ENCODE measurements around the gene MAML3.

MAML3 gene

DNA sequence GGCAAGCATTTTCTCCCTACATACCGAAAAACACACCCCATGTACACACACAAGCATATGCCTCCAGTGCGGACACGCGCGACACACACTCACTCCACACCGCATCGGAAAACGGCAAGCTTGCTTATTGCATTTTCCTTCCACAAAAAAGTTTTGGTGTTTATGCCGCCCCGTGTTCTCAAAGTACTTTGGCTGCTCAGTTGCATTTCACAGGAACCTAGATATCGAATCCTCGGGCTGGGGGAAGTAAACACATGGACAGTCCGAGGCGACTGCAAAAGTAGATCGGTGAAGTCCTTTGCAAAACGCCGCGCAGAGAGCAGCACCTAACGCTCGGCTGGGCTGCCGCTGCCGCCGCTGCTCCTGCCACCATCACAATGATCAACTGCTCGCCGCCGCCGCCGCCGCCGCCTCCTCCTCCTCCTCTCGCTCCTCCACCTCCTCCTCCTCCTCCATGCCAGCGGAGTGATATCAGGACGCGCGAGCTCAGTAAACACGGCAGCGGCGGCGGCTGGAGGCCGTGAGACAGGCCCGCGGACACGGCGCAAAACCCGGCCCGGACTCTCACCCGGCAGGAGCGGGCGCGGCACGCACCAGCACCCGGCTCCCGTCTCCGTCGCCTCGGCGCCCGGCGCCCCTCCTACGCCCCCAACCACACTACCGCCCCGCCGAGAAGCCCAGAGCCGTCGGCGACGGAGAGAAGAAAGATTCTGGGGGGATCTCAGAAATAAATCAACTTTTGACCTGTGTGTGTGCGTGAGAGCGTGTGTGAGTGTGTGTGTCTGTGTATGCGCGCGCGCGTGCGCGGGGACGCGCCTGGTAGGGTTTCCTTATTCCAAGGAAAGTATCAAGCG is at the start of gene MAML3:
TSS of gene MAML3 (minus strand) at position 467 of the 854 bp plus-strand sequence. CDS start 857 bp downstream, outside the sequence.
- DNase-seq (ENCODE audit: low read depth in 2 of 2) = peak; percentile 56 to 75

DNA sequence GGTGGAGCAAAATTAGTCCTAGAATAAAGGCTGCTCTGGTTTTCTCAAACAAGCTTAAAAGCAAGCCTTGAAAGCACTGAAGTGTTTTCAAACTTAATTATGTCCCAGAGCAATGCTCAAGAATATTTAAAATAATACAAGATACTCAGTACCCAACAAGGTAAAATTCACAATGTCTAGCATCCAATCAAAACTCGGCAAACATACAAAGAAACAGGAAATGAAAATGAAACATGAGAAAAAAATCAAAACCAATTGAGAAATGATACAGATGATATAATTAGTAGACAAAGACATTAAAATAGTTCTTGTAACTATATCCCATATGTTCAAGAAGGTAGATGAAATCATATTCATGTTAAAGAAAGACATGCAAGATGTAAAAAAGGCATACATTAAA is 45.0 kb upstream of the MAML3 start:
- no peak for DNase-seq (ENCODE audit: low read depth in 2 of 2)

DNA sequence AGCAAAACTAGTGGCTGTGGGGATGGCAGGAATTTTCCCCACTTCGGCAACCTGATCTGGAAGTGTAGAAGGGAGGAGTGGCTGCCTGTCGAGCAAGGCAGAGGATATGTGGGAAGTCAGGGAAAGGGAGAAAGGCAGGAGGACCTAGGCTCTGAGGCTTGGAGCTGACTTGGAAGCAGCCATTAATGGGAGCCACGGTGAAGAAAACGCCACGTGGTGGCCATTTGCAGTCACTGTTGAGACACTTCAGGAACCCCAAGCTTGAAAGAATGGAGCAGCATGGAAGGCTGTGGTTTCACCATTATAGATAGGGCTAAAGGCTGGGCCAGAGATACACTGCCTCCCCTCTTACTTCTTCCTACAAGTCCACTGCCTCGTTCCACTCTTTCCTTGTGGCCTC is 41.8 kb upstream of the MAML3 start:
- DNase-seq (ENCODE audit: low read depth in 2 of 2) = no peak

DNA sequence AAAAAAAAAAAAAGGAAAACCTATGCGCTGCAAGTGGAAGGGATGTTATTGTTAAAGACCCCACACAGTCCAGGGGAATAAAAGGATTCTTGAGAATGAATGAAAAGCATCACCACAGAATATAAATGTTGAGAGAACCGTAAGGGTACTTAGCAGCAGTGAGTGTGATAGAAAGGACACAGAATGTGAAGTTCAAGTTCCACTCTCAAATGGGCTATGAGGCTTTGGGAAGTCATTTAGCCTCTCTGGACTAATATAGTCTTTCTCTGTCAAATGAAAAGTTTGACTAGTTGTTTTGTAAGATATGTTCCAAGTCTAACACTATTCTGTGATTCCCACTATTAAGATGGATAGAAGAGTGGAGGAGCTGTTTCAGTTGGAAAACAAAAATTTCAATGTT is 35.8 kb upstream of the MAML3 start:
- DNase-seq (ENCODE audit: low read depth in 2 of 2) = no peak

DNA sequence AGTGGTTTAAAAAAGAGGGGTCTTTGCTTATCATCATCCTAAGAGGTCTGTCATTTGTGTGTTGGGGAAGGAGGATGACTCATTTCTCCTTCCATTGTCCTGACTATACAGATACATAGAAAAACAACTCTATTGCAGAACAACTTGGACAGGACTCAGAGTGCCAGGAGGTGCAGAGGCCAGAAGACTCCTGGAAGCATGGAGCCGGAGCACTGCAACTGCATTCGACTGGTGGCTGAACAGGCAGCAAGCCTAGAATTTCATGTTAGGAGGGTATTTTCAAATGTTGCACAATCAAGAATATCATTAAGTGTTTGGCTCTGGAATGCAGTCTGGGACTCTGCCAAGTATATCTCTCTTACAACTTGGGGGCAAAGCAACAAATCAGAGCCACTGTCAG is 35.0 kb upstream of the MAML3 start:
- no peak for DNase-seq (ENCODE audit: low read depth in 2 of 2)

DNA sequence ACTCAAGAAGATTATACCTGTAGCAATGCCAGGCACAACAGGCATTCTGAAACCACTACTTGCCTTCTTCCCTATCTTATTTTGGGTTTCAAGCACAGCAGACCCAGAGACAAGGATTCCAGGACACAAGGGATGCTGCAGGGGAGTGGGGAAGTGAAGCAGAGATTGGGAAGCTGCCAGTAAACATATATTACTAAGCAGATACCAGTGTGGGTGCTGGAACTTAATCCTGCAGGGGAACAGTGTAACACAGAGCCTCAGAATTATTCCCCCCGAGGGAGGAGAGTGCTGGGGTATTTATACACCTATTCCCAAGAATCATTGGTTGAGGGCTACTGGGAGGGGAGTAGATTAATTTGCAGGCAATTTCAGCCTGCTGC is 33.3 kb upstream of the MAML3 start:
- no peak for DNase-seq (ENCODE audit: low read depth in 2 of 2)

DNA sequence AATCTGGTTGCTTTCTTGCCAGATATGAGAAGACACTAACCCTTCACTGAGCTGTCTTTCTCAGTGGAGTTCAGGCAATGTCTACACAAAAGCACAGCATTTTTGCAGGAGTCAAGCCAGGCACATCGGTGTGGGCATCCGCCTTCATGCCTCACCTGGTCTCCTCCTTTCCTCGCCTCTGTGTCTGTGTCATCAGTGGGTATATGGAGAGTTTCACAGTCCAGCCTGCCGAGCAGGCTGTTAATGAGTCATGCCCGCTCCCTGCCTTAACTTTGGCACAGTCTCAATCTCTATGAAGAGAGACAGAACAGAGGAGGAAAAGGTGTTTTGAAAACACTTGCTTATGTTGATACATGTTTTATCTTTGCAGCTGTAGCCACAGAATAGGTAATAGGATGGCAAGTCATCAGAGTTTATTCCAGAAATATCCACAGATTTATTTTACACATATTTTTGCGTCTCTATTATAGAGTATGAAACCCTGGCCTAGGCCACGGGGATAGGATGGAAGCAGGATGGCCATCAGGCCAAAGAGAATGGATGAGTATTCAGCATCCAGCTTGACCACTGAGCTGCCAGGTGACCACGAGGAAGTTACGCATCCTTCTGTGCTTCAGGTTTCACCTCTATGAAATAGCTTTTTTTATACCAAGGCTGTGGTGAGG is 32.8 kb upstream of the MAML3 start:
- no peak for DNase-seq (ENCODE audit: low read depth in 2 of 2)

DNA sequence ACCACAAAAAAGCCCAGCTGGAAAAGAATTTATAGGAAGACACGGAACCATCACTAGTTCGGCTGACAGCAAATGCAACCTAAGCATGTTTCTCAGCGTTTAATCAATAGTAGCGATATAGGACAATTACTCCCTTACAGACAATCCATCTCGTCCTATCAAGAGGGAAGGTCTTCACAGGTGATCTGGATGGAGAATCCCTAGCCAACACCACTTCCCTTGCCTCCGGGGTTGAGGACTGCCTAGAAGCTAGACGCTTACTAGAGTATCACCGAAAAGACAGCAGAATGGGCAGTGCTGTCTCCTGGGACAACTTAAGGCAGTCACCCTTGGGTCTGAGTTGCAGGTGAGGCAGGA is 32.1 kb upstream of the MAML3 start:
- DNase-seq (ENCODE audit: low read depth in 2 of 2) = no peak

DNA sequence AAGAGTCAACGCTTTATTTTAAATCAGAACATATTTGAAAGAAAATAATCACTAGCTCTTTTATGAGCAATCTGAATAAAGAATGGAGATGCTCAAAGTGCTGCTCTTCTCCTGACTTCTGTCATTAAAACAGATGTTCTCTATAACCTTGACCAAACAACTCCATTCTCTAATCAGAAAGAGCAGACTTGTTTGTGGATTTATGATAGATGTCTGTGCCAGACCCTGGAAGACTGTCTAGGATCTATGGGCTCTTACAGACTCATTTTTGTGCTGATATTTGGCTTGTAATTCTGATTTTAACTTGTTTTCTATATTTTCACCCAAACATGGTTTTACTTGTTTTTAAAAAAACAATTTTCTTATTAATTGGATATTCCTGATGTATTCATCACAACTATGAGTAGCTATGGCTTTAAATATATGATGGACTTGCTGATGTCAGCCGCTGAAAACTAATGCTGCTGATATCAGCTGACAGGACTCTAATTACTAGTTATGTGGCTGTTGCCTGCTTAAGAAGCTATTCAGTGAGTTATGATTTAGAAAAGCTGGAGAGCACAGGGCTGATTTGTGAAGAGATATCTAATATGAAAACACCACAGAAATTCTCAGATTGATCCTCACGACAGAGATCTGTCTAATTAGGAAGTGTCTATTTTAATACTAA is 31.6 kb upstream of the MAML3 start:
- DNase-seq (ENCODE audit: low read depth in 2 of 2) = no peak

DNA sequence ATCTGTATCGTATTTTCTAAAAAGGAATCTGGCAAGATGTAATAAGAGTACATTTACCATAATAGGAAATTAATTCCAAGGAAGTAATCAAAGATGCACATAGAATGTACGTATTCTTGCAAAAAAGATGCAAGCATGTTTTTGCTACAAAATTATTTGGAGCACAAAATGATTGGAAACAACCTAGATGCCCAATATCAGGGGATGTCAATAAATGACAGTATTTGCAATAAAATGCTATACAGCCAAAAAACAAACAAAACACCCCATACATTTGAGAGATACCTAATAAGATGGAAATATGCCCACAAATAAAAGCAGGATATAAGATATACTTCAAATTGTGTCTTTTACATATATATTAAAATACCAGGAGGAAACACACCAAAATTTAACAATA is 29.3 kb upstream of the MAML3 start:
- no peak for DNase-seq (ENCODE audit: low read depth in 2 of 2)

DNA sequence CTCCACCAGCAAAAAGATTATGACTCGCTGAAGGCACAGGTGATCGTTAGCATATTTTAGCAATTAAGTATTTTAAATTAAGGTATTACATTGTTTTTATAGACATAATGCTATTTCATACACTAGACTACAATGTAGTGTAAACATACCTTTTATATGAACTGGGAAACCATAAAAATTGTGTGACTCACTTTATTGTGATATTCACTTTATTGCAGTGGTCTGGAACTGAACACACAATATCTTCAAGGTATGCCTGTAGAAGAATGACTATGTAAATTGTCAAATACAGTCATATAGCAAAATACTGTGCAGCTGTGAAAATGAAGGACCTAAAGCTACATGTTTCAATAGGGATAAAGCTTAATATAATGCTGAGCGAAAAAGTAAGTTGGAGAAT is 26.6 kb upstream of the MAML3 start:
- DNase-seq (ENCODE audit: low read depth in 2 of 2) = no peak

DNA sequence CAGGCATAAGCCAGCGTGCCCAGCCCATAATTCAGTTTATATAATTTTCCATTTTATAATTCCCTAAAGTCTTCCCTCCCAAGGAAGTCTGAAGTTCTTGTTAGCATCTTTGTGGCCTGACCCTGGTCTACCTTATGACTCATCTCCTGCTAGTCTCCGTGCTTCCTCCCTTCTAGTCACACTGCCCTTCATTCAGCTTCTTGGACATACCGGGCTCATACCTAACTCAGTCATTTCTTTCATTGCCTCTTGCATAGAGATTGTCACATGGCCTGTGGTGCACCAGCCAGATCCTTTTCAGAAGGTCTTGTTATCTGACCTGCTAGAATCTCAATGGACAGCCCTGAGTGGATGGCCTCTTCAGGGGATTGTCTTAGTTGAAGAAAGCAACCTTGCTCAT is 22.8 kb upstream of the MAML3 start:
- no peak for DNase-seq (ENCODE audit: low read depth in 2 of 2)

DNA sequence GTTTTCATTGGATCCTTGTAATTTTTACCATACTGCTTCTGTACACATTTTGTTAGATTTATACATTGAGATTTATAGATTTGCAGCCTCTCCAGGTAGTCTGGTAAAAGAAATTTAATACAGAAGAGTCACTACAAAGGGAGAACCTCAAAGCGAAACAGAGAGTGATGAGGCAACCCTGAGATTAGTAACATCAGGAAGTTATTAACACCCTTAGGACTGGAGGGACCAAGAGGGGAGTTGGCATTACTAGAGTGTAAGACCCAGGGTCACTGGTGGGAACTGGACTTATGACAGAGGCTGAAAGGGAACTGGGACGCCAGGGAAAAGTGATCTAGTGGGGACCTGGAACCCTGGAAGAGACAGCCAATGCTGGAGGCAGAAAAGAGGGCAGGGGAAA is 20.6 kb upstream of the MAML3 start:
- no peak for DNase-seq (ENCODE audit: low read depth in 2 of 2)

DNA sequence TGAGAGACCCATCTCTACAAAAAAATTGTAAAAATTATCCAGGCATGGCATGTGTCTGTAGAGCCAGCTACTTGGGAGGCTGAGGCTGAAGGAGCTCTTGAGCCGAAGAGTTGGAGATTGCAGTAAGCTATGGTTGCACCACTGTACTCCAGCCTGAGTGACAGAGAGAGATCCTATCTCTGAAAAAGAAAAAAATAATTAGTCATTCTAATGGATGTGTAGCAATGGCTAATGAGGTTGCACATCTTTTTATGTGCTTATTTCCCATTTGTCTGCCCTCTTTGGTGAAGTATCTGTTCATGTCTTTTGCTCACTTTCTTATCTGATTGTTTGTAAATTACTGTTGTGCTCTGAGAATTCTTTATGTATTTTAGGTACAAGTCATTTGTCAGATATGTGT is 19.0 kb upstream of the MAML3 start:
- DNase-seq (ENCODE audit: low read depth in 2 of 2) = no peak

DNA sequence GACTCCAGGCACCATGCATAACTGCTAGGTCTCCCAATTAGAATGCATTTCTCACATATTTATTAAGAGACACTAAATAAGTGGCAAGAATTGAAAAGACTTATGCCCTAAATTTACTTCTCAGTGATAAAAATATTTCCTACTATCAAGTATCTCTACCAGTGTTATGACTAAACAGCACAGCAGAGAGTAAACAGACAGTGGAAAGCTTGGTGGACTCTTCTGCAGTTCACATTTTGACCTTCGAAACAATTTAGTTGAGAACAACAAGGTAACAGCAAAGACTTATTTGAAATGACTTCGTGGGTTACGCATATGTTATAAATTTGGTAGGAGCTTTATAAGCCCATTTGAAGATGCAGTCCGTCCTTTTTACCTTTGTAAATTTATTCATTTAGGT is 16.3 kb upstream of the MAML3 start:
- DNase-seq (ENCODE audit: low read depth in 2 of 2) = no peak

DNA sequence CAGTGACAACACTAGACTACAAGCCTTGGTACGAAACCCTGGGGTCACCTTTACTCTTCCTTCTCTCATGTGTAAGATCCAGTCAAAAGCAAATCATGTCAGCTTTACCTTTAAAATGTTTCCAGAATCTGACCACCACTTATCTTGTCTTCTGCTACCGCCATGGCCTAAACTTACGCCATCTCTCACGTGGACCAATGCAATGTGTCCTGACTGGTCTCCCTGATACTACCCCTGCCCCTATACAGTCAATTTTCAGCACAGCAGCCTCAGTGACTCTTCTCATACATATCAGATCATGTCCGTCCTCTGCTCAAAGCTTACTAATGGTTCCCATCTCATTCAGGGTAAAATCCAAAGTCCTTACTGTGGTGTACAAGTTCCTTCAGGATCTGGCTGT is 15.0 kb upstream of the MAML3 start:
- no peak for DNase-seq (ENCODE audit: low read depth in 2 of 2)

DNA sequence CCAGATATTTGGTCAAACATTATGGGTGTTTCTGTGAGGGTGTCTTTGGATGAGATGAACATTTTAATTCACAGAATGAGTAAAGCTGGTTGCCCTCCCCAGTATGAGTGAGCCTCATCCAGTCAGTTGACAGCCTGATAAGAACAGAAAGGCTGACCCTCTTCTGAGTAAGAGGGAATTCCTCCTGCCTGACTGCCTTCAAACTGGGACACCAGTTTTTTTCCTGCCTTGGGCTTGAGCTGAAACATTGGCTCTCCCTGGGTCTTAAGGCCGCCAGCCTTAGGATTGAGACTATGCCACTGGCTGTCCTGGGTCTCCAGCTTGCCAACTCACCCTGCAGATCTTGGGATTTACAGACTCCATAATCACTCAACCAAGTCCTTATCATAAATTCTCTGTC is 14.5 kb upstream of the MAML3 start:
- DNase-seq (ENCODE audit: low read depth in 2 of 2) = no peak

DNA sequence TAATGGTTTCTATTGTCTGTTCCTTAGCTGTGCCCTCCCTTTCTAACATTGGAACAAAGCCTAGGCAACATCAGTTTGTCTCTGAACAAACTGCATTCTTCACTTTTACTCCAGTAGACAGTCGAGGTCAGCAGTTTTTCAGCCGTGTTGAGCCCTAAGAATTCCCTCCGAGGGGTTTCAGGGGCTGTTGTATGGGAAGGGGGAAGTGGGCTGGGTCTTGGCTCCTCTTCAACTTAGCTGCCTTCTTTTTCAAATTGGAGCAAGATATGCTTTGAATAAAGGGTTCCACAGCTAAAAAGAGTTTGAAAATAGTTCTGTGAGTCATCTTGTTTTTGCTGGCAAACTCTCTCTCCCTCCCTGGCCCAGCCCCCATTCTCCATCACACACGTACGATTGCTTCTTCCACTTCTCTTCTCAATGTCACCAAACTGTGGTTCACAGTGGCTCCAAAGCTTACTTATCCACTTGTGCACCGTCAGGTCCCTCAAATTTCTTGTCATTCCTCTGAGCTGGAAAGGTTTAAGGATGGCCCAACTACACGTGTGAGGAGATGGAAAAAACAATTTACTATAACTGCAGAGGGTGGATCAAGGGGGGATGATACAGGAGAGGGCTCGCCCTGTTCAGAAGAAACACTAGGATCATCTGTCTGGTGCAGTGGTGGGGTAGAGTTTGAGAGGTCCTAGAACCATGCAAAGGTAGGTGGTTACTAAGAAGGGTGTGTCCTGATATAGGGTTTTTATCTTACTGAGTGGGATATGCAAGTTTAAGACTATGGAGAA is 9.2 kb upstream of the MAML3 start:
- DNase-seq (ENCODE audit: low read depth in 2 of 2) = no peak

DNA sequence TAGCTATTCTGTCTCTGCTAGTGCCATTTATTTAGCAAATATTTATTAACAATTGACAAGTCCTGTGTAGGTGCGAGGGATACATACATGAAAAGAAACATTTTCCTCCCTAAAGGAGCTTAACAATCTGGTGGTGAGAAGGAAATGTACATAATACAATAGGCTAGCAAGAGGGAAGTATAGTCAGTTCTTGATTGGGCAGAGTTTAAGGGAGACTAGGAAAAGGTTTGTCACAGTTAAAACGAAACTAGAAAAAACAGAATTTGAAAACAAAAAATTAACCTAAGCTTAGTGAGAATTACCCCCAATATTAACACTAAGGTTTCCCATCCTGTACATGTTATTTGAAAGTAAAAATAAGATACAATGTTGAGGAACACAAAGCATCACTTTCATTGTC is 8.6 kb upstream of the MAML3 start:
- DNase-seq (ENCODE audit: low read depth in 2 of 2) = no peak

DNA sequence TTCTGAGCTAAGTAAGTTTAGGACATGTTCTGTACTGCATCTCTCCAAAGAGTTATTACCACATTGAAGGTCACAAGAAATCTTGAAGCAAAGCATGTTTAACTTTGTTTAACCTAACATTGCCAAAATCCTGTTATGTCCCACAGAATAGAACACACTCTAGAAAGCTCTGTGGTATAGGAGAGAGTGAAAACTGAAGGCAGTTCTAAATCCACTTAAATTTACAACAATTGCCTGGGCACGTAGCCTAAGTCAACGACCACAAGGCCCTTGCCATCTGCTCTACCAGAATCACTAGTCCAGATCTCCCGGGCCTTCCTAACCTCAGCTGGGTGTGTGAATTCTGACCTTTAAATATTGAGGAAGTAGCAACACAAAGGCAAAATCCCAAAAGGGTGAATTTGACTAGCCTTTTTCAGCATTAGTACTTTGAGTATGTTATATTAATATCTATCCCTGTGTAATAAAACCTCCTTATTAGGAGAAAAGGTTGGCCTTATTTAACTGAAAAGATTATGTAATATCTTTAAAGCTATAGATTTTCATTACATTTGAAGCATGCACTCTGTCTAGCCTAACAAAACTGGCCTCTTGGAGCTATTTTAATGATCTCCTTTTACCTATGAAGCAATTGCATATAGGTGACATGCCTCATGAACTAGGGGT is 4.5 kb upstream of the MAML3 start:
- no peak for DNase-seq (ENCODE audit: low read depth in 2 of 2)

DNA sequence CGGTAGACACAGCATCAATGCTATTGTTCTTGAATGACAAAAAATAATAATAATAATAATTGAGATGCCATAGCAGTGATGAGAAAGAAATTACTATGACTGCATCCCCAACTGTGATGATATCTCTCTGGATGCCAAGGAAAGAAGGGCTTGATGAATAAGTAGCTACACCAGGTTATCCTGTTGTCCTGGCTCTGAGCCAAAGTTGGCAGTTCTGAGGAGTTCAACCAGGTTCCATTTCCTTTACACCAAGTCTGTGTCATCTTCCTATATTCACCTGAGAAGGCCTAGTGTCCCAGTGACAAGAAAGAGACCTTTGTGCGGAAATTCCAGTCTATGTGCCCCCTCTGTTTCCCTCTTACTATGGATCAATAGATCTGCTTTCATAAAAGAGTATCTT is 3.4 kb upstream of the MAML3 start:
- DNase-seq (ENCODE audit: low read depth in 2 of 2) = no peak

All from stimulated activated CD4-positive, alpha-beta T cell treated with anti-CD3 and anti-CD28 coated beads, Interleukin-12 subunit alpha, Interleukin-12 subunit beta, amount 100 ng/mL, for 24 hours (primary cell).